Activated CD8-positive, alpha-beta memory T cell treated with anti-CD3 and anti-CD28 coated beads for 1 hour (primary cell): ENCODE measurements around the gene RNF130.

Experiments used
- DNase-seq, 2 donors: peaks; one replicate each; pipeline ENCODE4 v3.0.0-alpha.2; 2020; ENCODE audit warnings: low read depth in 1 of 2; ENCODE audit errors: extremely low read depth in 1 of 2

Gene RNF130

DNA sequence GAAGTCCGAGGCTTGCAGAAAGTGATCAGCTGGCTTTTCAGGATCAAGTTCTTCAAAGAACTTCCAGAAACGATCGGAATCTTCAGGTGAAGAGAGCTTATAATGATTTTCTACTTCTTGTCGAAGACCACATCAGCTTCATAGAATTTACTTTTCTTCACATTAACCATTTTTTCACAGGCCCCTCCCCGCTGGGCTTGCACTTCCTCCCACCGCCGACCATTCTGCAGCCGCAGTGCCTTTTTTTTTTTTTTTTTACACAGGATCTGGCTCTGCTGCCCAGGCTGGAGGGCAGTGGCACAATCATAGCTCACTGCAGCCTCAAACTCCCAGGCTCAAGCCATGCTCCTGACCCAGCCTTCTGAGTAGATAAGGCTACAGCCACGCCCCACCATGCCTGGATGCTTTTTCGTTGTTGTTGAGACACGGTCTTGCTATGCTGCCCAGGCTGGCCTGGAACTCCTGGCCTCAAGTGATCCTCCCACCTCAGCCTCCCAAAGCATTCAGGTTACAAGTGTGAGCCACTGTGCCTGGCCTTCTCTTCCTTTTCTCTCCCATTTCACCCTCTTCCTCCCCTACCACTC lies 15.3 kb upstream of the RNF130 start:
- no peak for DNase-seq

DNA sequence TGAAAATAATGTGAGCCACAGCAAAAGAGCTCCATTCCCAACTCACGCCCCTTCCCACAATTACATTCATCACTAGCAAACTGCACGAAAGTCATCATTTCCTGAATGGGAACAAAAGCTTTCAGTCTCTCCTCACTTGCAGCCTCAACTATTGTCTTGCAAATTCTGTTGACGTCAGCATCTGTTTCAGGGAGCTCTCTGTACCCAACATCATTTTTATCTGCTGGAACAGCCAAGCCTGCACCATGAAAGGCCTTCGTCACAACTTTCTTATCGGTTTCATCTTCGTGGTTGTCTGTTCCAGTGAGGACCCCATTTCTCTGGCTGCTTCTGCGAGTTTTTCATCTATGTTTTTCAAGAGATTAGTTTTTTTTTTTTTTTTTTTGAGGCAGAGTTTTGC lies 14.3 kb upstream of the RNF130 start:
- DNase-seq: peak in 1 of 2 donors; percentile 20

DNA sequence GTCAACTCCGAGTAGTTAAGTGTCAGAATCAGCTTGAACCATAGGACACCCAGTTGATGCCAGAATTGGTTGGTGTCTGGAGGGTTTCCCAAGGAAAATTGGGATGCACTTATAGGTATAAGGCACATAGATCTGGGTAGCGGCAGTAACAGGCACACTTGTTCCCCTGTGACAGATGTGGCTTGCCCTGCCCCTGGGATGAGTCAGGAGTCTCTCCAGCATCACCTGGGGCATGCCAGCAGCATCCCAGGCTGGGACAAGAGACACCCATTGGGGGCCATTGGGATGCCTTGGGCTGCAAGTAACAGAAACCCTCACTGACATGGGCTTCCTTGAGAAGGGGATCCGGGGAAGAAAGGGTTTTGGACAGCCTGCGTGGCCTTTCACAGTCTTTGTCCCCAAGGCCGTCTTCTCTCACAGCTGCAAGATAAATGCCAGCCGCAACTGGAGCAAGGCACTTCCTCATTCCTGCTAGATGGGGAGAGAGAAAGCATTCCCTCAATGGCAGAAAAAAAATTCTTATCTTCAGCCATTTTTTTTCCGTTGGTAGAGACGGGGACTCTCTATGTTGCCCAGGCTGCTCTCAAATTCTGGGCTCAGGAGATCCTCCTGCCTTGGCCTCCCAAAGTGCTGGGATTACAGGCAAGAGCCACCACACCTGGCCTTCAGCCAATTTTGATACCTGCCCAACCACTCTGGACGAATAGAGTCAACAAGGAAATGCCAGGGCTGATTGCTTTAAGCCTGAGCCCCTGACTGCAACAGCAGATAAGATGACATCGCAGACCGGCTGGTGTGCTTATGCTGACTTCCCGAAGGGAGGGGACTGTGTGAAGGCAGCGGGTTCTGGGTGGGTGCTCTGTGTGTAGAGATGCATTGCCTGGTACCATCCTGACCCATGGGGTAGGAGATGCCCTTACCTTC lies 13.3 kb upstream of the RNF130 start:
- no peak for DNase-seq

DNA sequence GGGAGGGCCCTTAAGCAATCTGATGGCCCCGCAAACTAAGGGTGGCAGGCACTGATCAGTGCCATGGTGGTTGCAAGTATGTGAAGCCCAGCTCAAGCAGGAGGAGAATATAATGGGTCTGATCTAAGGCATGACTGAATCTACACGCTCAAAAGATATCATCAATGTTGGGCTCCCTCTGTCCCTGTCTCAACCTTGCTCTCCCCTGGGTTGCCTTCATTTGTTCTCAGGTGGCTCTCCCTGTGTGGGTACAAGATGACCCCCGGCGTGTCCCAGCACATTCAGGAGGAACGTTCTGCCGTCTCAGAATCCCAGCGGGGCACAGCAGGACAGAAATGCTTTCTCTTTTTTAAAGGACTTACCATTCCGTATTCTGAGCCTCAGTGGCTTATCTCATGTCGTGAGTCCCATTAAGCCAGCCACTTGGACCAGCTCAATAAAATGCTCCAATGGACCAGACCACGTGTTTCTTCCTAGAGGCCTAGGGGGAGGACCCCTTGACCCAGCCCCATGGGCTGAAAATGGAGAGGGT lies 12.0 kb upstream of the RNF130 start:
- no peak for DNase-seq

DNA sequence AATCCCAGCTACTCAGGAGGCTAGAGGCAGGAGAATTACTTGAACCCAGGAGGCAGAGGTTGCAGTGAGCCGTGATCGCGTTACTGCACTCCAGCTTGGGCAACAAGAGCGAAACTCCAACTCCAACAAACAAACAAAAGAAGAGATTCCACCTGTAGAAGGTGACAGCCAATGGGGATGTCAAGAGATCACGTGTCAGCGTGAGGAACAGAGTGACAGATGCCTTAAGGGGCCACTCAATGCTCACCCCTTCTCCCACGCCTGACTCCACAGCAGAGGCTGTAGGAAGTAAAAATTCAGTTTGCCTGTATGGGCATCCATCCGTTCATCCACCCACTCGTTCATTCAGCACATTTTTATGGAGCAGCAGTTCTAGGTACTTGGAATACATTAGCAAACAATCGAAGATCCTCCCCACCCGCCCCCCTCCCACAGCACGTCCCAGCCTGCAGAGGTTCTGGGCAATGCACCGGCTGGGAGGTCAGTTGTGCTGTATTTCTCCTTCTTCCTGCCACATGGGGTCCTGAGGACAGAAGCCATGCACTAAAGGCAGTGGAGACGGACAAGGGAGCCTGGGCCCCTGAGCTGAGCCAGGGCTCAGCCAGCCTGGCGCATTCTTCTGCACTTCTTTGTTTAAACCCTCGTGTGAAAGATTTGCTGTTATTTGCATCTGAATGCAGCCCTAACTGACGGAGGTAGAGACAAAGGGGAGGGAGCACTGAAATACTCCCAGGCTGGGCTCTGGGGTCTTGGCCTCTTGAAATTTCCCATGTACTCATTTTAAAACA lies 11.3 kb upstream of the RNF130 start:
- DNase-seq: no peak

DNA sequence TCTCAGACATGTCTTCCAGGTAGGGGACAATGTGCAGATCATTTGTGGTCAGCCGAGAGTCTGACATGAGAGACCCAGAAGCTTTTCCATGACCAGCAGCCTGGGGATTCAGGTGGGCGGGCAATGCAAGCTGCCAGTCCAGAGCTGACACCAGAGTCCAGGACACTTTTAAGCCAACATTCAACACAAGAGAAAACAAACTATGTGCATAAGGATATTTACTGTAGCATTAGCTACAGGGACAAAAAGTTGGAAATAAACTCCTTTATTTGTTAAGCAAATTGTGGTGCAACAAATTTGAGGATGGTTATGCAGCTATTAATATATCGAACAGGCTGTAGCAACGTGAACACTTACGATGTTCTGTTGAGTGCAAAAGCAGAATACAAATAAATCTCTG lies 9.9 kb upstream of the RNF130 start:
- DNase-seq: no peak

DNA sequence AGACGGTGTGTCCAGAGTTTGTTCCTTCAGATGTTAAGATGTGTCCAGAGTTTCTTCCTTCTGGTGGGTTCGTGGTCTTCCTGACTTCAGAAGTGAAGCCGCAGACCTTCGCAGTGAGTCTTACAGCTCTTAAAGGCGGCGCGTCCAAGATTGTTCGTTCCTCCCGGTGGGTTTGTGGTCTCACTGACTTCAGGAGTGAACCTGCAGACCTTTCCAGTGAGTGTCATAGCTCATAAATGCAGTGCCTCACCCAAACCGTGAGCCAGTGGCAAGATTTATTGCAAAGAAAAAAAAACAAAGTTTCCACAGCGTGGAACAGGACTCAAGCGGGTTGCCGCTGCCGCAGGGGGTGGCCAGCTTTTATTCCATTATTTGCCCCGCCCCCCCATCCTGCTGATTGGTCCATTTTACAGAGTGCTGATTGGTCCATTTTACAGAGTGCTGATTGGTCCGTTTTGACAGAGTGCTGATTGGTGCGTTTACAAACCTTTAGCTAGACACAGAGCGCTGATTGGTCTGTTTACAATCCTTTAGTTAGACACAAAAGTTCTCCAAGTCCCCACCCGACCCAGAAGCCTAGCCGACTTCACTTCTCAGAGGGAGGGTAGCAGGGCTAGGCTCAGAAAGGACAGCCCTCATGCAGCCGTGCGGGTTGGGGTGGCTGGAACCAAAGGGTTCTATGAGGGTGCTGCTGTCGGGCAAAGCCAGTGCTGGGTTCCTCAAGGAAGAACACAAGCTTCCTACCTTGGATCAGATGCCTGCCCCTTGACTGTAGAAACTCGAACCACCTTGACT lies 9.1 kb upstream of the RNF130 start:
- DNase-seq: peak in 1 of 2 donors; percentile 24

DNA sequence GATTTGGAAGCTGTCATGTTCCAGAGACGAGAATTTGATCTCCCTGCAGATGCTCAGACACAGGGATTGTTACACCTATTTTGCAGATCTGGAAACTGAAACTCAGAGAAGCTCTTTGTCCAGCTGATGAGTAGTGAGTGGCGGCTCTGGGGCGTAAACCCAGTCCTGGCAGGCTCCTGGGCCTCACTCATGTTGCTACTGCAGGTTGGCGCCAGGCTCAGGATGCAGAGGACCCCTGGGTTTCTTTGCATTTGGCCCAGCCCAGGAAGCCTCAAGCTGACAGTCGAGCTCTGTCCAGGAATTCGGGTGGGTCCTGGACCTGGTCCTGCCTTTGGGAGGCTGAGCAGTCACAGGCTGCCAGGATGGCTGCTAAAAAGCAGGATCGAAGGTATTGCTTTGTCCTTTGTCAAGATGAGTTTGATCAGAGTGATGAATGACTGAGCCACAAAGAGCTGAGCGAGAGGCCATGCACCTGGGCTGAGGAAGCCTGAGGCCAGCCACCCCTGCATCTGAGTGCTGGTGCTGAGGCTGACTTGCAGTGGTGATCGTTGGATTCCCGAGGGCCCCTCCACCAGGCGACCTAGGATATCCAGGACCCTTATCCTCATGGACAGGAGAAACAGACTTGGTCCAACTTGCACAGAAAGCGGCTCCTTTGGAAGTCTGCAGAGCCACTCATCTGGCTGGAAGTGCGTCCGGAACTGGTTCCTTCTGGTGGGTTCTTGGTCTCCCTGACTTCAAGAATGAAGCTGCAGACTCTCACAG lies 8.3 kb upstream of the RNF130 start:
- DNase-seq: no peak

DNA sequence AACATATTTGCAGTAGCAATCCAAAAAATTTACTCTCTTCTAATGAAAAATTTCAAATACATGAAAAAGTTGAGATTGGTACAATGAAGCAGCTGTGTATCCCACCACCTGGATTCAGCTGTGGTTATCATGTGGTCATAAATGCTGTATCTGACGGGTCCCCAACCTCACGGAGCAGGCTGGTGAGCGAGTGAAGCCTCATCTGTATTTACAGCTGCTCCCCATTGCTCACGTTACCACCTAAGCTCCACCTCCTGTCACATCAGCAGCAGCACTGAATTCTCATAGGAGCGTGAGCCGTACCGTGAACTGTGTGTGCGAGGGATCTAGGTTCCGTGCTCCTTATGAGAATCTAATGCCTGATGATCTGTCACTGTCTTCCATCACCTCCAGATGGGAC lies 6.8 kb upstream of the RNF130 start:
- DNase-seq: no peak

DNA sequence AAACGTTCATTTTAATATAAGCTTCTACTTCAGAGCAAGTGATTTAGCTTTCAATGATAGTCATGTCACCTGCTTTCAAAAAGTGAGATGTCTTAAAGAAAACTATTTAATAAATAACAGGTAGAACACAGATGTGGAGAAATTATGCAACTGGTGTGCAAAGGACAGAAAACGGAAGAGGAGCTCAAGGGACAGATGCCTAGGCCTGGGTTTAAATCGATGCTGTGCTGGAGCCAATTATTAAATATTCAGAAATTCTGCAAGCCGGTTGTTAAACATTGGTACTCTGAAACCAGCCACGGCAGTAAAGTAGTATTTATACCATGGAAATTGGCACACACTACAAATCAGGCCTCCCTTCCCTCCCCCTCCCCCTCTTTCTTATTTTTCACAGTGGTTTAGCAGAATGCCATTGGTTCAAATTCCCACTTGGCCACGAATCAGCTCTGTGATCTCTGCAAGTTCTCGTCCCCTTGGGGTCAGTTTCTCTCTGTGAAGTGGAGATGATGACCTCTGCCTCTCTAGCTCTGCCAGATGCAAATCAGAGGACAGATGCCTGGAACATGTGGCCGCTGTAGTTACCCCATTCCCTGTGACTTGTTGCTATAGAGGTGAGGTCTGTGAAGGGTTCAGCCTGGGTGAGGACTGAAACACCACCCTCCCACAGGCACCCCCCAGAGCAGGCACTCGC lies 6.2 kb upstream of the RNF130 start:
- no peak for DNase-seq

DNA sequence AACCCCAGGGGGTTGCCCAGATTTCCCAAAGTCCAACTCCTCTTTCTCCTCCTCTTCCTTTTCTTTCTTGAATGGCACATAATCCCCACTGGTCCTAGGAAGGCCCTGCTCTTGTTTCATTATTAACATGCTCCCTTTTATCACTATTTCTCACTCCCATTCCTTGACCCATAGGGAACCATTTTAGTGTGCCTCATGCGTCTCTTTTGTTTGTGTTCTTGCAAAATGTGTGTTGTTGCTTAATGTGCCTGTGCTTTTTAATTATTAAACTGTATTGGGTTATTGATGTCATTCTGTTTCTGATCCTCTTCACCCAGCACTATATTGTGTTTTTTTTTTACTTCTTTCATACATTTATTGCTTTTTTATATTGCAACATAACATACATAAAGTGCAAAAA lies 4.1 kb upstream of the RNF130 start:
- DNase-seq: no peak

DNA sequence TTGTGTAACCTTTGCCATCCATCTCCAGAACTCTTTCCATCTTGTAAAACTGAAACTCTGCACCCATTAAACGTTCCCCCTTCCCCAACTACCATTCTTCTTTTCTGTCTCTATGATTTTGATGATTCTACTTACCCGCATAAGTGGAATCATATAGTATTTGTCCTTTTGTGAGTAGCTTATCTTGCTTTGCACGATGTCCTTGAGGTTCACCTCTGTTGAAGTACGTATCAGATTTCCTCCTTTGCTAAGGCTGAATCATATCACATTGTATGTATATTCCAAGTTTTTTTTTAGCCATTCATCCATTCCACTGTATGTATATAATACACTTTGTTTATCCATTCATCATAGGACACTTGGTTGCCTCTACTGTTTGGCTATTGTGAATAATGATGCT lies 2.9 kb upstream of the RNF130 start:
- DNase-seq: no peak

DNA sequence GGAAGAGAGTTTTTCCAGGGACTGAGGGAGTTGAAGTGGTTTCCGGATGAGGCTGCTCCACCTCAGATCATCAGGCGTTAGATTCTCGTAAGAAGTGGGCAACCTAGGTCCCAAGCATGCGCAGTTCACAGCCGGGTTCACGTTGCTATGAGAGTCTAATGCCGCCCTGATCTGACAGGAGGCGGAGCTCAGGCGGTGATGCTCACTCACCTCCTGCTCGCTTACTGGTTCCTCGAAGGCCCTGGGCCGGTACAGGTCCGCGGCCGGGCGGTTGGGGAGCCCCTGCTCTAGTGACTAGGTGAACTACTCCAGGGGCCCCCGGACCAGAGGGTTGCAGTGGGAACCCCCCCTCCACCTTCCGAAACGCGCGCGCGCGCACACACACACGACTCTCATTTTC lies 997 bp upstream of the RNF130 start:
- DNase-seq: no peak

DNA sequence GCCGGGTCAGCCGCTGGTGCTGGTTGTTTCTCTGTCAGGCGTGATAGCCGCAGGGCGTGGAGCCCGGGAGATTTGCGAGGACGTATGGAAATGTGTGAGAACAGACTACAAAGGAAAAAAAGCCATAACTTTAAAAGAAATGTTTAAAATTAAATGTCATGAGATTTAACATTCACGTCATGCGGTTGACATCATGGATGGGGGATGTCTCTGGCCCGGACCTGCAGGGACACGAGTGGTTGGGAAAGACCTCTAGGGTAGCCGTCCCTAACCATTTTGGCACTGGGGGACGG lies 643 bp upstream of the RNF130 start:
- no peak for DNase-seq

DNA sequence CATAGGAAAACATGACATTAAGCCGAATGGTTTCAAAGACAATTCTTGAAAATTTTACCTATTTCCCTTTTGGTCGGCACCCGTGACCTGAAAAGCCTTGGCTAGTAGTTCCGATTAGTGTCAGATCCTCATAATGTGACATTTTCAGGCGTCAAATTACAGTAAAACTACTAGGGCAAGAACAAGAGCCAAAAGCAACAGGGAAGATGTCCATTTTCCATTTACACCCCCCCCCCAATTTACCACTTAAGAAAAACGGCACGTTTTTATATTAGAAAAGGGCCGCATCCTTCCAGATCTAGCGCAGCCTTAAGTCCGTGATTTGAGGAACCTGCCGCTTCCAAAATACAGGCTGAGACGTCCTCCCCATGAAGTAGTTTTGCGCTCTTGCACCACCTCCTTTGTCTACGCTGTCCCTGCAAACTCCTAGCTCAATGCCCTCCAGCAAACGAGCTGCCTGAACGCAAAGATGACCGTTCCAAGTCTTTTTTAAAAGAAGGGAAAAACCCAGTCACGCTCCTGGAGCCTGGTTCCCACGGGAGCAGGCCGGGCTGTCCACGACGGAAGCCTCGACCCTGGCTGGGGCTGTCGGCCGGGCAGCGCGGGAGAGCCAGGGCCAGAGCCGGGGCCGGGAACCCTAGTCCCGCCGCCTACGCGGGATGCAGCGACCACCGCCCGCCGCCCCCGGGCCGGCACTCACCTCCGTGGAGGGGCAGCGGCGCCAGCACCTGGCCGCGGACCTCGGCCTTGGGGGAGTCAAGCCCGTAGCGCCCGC lies 616 bp downstream of the RNF130 start:
- DNase-seq: no peak

DNA sequence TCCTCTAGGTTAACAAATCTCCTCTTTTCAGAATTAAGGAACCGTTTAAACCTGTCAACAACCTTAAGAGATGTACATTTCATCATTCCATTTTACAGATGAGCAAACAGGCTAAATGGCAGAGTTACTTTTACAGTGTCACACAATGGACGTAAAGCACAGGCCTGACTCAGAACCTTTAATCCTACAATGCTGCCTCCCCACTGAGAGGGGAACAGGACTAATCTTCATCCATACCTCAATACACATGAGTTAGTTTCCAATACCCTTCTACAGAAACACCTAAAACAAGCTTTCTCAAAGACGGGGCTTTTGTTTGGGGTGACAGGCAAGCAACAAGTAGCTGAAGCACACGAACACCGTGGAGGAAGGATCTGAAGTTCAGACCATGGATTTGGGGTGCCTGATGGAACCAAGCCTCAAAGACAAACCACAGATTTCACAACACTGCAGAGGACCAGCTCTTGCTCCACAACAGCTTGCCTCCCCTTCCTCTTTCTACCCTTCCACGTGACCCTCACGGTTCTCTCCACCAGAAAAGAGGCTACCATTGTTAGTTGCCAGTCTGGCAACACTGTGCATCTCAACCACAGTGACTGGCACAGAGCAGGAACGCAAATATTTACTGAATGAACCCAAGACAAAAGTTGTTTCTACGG lies 1.8 kb downstream of the RNF130 start:
- no peak for DNase-seq

DNA sequence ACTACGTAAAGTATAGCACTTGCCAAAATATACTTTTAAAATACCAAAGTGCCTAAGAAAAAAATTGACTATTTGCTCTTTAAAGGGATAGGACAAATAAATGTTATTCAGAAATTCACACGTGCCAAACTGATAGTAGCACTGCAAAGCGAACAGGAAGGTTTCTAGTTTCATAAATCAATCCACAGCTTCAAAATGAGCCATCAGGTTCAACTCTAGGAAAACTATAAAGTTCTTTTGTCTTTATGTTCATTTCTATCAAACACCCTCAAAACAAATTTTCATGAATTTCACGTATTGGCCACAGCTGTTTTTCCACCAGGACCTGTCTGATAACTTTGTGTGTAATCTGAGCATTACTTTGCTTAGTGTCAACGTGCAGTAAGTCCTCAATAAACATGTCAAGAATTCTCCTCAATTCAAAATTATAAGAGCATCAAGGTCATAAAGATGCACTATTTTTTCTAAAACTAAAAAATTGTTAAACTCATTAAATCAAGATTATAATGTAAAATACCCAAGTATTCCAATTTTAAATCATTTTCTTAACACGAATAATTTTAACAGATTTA lies 3.0 kb downstream of the RNF130 start:
- DNase-seq: no peak

DNA sequence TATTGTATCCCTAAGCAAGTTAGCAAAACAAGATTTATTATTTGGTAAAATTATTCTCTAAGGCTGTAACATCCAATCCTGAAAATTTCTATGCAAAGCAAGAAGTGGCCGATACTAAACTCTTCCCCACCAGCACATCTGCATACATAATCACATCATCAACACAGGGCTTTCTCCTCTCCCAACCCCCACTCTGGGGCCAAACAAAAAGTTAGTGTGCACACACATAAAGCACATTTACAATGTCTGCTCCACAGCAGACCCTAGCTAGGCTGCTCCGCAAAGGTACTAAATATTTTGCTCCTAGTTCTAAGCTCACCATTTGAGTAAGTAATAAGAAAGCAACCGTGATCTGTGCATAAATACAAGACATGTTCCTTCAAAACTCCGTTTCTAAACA lies 3.6 kb downstream of the RNF130 start:
- no peak for DNase-seq
